Uterus (tissue), 2 donors: ENCODE results near the gene SYCP2.

Source experiments
- CTCF ChIP-seq, 4 experiments: fragments of 200-600 bp in 2 of 4; fragments of 450-650 bp in 2 of 4; sonication (generic) in 2 of 4; IDR thresholded peaks; one replicate each; pipeline ENCODE4 v1.5.1; 2016 to 2019; ENCODE audit warnings: antibody characterized with exemption in 4 of 4, mild to moderate bottlenecking in 2 of 4, moderate library complexity in 1 of 4
- POLR2A ChIP-seq, 2 donors: fragments of 450-650 bp; IDR thresholded peaks; one replicate each; pipeline ENCODE4 v1.6.1; 2016; ENCODE audit warnings: antibody characterized with exemption in 2 of 2, mild to moderate bottlenecking in 1 of 2, moderate library complexity in 1 of 2

GRCh38 chr20:59832406-59833363 is 100.8 kb downstream of the SYCP2 start:
- TF ChIP-seq CTCF (IDR thresholded peaks at IDR 0.05) (no peak), POLR2A (IDR thresholded peaks at IDR 0.05) (no peak)
